IPS DF 6.9 (cell line): ENCODE results near the gene ZRANB1.

Experiments used
- DNase-seq: peaks from one replicate; pipeline ENCODE4 v3.0.0-alpha.2; 2013; ENCODE audit warnings: low read depth, low spot score
- H3K27ac ChIP-seq: one replicate; pipeline ENCODE4 v1.5.1; 2013; ENCODE audit warnings: low read length, control low read depth
- H3K27me3 ChIP-seq: 2 replicates; pipeline ENCODE4 v1.6.1; 2013; ENCODE audit warnings: mild to moderate bottlenecking, low read length; ENCODE audit not compliant: control insufficient read depth, insufficient read depth
- H3K36me3 ChIP-seq: 2 replicates; pipeline ENCODE4 v1.6.1; 2013; ENCODE audit warnings: low read length; ENCODE audit not compliant: control insufficient read depth, insufficient read depth
- H3K4me1 ChIP-seq: 2 replicates; pipeline ENCODE4 v1.6.1; 2013; ENCODE audit warnings: low read length; ENCODE audit not compliant: control insufficient read depth, insufficient read depth
- H3K4me3 ChIP-seq: 2 replicates; pipeline ENCODE4 v1.5.1; 2013; ENCODE audit warnings: mild to moderate bottlenecking, low read length
- H3K9me3 ChIP-seq: 2 replicates; pipeline ENCODE4 v1.6.1; 2013; ENCODE audit warnings: low read length, inconsistent platforms; ENCODE audit not compliant: control insufficient read depth, insufficient read depth
- WGBS: extraction: QIAGEN DNeasy Blood & Tissue Kit; methylation state at CpG from one replicate; pipeline ENCODE4 v1.1.7; 2013; ENCODE audit warnings: mixed read lengths, missing lambda C conversion rate; ENCODE audit not compliant: insufficient read length, insufficient coverage; 5-methylcytosine and 5-hydroxymethylcytosine counted together

The ZRANB1 gene

DNA sequence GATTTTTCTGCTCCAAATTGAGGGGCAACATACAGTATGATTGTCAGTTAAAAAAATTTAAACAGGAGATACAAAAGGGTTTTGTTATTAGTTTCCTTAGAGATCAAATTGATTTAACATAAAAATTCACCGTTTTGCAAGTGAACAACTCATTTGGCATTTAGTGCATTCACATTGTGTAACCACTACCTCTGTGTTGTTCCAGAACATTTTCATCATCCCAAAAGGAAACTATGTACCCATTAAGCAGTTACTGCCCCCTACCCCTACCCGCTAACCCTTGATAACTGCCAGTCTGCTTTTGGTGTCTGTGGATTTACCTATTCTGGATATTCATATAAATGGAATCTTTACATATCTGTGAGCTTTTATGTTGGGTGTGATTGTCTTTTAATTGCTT lies 3.1 kb downstream of the ZRANB1 start:
- Histone ChIP-seq H3K27ac (no peak overlapping the region), H3K36me3 (no peaks in the 10 kb centered on the region)

DNA sequence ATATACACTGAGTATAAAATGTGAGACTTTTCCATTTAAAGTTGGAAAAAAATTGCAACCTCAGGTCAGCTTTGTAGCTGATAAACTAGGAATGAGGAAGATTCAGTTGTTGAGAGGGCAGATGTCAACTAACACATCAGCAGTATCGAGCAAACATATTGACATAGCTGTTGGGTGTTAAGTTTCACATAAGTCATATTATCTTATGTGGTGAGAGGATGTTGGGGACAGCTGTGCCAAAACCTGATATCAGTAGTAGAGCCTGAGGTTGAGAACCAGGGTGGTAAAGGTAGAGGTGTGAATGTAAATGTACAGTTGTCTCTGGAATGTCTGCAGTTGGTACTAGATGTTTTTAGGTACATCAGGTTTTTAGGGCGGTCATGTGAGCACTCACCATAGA lies 5.0 kb downstream of the ZRANB1 start:
- Histone ChIP-seq H3K4me1 (peaks cover 1% of the 10 kb centered on the region; the same call in 1 of the 2 replicates), H3K27me3 (no peaks in the 10 kb centered on the region), H3K27ac (no peak overlapping the region), H3K36me3 (no peaks in the 10 kb centered on the region), H3K9me3 (no peaks in the 10 kb centered on the region), H3K4me3 (no peak overlapping the region)
- WGBS, result no CpG with 5 or more reads among the region's 2 CpGs
- no peak for DNase-seq

More for the DNA sequence above, 3.1 kb downstream of the ZRANB1 start:
- peaks cover 1% of the 10 kb centered on the region; the same call in 1 of the 2 replicates for H3K4me1 ChIP-seq
- H3K4me3 ChIP-seq, result no peak overlapping the region
- H3K27me3 ChIP-seq, result no peaks in the 10 kb centered on the region
- no peak for DNase-seq
- no peaks in the 10 kb centered on the region for H3K9me3 ChIP-seq
- no CpG with 5 or more reads among the region's 2 CpGs for WGBS

DNA sequence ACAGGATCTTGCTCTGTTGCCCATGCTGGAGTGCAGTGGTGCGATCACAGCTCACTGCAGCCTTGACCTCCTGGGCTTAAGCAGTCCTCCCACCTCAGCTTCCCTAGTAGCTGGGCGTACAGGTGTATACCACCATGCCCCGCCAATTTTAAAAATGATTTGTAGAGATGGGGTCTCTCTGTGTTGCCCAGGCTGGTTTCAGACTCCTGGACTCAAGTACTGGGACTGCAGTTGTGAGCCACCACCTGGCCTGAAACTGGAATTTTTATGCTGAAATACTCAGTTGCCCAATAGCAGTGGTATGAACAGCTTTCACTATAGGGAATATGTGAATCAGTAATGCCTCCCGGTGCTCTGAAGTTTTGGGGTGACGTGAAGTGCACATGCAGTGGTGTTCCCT lies 7.6 kb downstream of the ZRANB1 start:
- no peak overlapping the region for H3K4me3 ChIP-seq
- WGBS, result no CpG with 5 or more reads among the region's 5 CpGs
- H3K36me3 ChIP-seq, result no peaks in the 10 kb centered on the region
- no peak for DNase-seq
- peaks cover 2% of the 10 kb centered on the region; the same call in 1 of the 2 replicates for H3K4me1 ChIP-seq
- no peak overlapping the region for H3K27ac ChIP-seq
- no peaks in the 10 kb centered on the region for H3K27me3 ChIP-seq
- H3K9me3 ChIP-seq, result no peaks in the 10 kb centered on the region

- H3K36me3 ChIP-seq, result no peaks in the 10 kb centered on the region
- no peak overlapping the region for H3K27ac ChIP-seq
- no peak for DNase-seq
- H3K4me1 ChIP-seq, result peaks cover 2% of the 10 kb centered on the region; the same call in 1 of the 2 replicates
- no peaks in the 10 kb centered on the region for H3K9me3 ChIP-seq
- no CpG with 5 or more reads among the region's 6 CpGs for WGBS
- no peaks in the 10 kb centered on the region for H3K27me3 ChIP-seq
- H3K4me3 ChIP-seq, result no peak overlapping the region
These were observed 10.2 kb downstream of the ZRANB1 start for GRCh38 chr10:124952123-124952522.

- no peaks in the 10 kb centered on the region for H3K36me3 ChIP-seq
- WGBS, result no CpG with 5 or more reads among the region's 3 CpGs
- H3K27ac ChIP-seq, result no peak overlapping the region
- no peak overlapping the region for H3K4me3 ChIP-seq
- DNase-seq, result no peak
- peaks cover 2% of the 10 kb centered on the region; the same call in 1 of the 2 replicates for H3K4me1 ChIP-seq
- H3K9me3 ChIP-seq, result no peaks in the 10 kb centered on the region
- no peaks in the 10 kb centered on the region for H3K27me3 ChIP-seq
These were observed 11.5 kb downstream of the ZRANB1 start for GRCh38 chr10:124953421-124953820.

DNA sequence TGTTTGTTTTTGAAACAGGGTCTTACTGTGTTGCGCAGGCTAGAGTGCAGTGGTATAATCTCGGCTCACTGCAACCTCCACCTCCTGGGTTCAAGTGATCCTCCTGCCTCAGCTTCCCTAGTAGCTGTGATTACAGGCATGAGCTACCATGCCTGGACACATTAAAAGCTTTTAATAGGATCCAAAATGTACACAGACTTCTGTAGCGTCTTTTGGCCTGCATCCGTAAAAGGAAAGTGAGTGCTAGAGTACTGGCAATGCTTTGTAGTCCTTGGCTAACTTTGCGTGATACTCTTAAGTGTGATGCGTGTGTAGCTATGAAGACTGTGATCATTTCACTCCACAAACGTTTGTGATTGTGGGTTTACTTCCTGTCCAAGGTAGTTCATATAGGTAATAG lies 13.3 kb downstream of the ZRANB1 start:
- no peaks in the 10 kb centered on the region for H3K27me3 ChIP-seq
- no CpG with 5 or more reads among the region's 7 CpGs for WGBS
- H3K27ac ChIP-seq, result no peak overlapping the region
- no peaks in the 10 kb centered on the region for H3K36me3 ChIP-seq
- H3K4me1 ChIP-seq, result peaks cover 2% of the 10 kb centered on the region; the same call in 1 of the 2 replicates
- H3K9me3 ChIP-seq, result no peaks in the 10 kb centered on the region
- DNase-seq, result no peak
- no peak overlapping the region for H3K4me3 ChIP-seq

DNA sequence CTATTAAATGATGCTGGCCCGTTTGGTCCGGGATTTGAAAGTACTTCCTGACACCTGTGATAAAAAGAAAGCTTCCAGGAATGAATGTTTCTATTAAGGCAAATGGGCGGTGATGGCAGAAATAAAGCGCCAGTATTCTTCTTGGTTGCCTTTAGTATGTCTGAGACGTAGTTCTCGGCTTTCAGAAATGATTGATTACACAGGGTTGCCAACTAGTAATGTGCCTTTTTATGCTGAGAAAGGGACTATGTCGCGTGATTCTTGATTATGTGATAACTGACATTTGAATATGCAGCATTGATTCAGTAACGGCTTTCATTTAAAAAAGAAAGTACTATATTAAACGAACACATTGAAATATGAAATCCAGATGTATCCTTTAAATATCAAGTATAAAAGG lies 13.9 kb downstream of the ZRANB1 start:
- no peak for DNase-seq
- Histone ChIP-seq H3K27ac (no peak overlapping the region), H3K9me3 (no peaks in the 10 kb centered on the region), H3K4me1 (peaks cover 2% of the 10 kb centered on the region; the same call in 1 of the 2 replicates), H3K36me3 (no peaks in the 10 kb centered on the region), H3K27me3 (no peaks in the 10 kb centered on the region), H3K4me3 (no peak overlapping the region)
- WGBS, result no CpG with 5 or more reads among the region's 10 CpGs

GRCh38 chr10:124956764-124957163 lies 14.8 kb downstream of the ZRANB1 start:
- DNase-seq, result no peak
- no CpG with 5 or more reads among the region's 1 CpG for WGBS
- H3K36me3 ChIP-seq, result no peaks in the 10 kb centered on the region
- H3K4me1 ChIP-seq, result peaks cover 2% of the 10 kb centered on the region; the same call in 1 of the 2 replicates
- H3K27ac ChIP-seq, result no peak overlapping the region
- H3K4me3 ChIP-seq, result no peak overlapping the region
- H3K27me3 ChIP-seq, result no peaks in the 10 kb centered on the region
- H3K9me3 ChIP-seq, result no peaks in the 10 kb centered on the region

- H3K4me3 ChIP-seq, result no peak overlapping the region
- no peak overlapping the region for H3K27ac ChIP-seq
- no peak for DNase-seq
- no peaks in the 10 kb centered on the region for H3K9me3 ChIP-seq
- no peaks in the 10 kb centered on the region for H3K36me3 ChIP-seq
- H3K4me1 ChIP-seq, result peaks cover 2% of the 10 kb centered on the region; the same call in 1 of the 2 replicates
- no peaks in the 10 kb centered on the region for H3K27me3 ChIP-seq
- no CpG with 5 or more reads among the region's 7 CpGs for WGBS
These were observed 15.6 kb downstream of the ZRANB1 start for GRCh38 chr10:124957404-124957947.

DNA sequence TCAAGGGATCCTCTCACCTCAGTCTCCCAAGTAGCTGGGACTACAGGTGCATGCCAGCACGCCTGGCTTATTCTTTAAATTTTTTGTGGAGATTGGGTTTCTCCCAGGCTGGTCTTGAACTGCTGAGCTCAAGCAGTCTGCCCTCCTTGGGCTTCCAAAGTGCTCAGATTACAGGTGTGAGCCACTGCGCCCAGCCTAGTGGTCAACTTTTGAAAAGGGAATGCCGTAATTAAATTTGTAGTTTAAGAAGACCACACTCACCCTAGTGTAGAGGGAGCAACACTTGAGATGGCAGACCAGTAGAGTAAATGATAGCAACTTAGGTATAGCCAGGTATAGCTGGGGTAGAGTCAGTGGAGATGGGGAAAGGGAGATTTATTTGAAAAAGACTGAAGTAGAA lies 17.6 kb downstream of the ZRANB1 start:
- Histone ChIP-seq H3K27ac (no peak overlapping the region), H3K9me3 (no peaks in the 10 kb centered on the region), H3K4me3 (no peak overlapping the region), H3K27me3 (no peaks in the 10 kb centered on the region), H3K4me1 (no peaks in the 10 kb centered on the region), H3K36me3 (no peaks in the 10 kb centered on the region)
- DNase-seq, result no peak
- WGBS, result no CpG with 5 or more reads among the region's 3 CpGs

DNA sequence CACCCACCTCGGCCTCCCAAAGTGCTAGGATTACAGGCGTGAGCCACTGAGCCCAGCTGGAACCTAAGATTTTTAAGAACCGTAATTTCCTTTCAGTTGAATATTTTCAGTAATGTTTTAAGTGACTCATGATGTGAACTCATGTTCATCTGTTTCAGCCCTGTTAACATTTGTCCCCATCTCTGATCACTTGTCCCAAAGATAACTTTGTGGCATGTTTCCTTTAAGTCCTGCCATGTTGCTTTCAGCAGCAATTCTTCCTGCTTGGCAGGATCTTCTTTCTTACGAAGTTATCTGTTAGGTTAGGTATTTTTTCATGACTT lies 19.3 kb downstream of the ZRANB1 start:
- Histone ChIP-seq H3K36me3 (no peaks in the 10 kb centered on the region; the same call in 1 of the 2 replicates), H3K9me3 (no peaks in the 10 kb centered on the region), H3K4me1 (no peaks in the 10 kb centered on the region), H3K4me3 (no peak overlapping the region), H3K27me3 (no peaks in the 10 kb centered on the region), H3K27ac (no peak overlapping the region)
- no CpG with 5 or more reads among the region's 4 CpGs for WGBS
- DNase-seq, result no peak
